T follicular helper cell (primary cell): ENCODE data around the gene TEDC1.

ENCODE experiments used
- DNase-seq: peaks from one replicate; pipeline ENCODE4 v3.0.0-alpha.2; 2020; ENCODE audit warnings: low read depth
- total RNA-seq, 2 experiments: gene quantifications; one replicate each; lab custom pipeline; 2026; lab: John Stamatoyannopoulos, UW

Gene TEDC1
- total RNA-seq = 17.6 to 23.9 reads per million in 2 experiments

- DNase-seq = peak; percentile 98
These were observed at the start of gene TEDC1 for GRCh38 chr14:105490572-105491365. TSS of gene TEDC1 (plus strand) at chr14:105491246. CDS start at chr14:105491376, 130 bp downstream.

DNA sequence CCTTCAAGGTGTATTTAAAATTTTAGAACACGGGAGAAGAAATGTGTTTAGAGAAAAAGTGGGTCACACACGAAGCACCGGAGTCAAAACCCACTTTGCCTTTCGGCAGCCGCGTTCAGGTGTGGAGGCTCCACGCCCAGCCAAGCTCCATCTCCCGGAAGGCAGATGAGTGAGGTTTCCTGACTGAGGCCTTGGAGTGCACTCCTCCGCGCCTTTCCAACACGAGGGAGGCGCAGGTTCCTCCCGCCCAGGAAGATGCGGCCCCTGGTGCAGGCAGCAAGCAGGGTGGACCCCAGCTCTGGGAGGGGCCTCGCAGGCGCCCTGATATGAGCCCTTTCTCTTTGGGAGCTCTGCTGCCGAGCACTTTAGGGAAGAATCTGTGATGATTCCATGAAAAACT is 48.9 kb upstream of the TEDC1 start:
- no peak for DNase-seq

DNA sequence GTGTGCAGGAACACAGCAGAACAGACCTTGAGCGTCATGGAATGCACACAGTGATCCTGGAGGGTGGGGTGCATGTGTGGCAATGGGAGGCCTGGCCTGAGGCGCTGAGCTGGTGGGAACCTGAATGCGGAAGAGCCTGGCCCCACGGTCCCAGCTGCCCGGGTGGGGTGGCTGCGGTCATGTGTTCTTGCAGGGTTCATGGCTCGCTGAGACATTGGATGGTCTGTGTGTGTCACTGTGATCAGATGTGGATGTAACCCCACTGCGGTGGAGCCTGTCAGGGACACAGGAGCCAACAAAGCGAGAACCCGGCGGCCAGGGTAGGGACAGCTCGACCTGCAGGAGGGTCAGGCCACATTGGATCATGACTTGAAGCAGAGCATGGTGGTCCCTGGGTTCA is 48.2 kb upstream of the TEDC1 start:
- no peak for DNase-seq

DNA sequence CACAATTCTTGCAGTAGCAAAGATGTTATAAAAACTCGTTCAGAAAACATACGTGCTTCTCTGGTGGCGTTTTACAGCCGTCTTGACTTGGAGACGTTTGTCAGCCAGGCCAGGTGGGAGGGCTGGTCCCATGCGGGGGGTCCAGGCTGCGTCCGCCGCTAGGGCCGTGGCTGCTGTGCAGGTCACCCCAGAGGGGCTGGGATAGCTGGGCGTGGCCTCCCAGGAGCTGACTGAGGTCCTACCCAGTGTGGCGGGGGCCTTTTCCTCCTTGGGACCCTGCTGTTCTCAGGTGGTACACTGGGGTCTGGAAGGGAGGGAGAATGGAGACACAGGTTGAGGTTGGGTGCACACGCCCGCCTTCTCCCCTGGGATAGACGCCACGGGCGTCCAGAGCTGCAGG is 46.2 kb upstream of the TEDC1 start:
- no peak for DNase-seq

GRCh38 chr14:105445290-105445689 is 45.8 kb upstream of the TEDC1 start:
- no peak for DNase-seq

- DNase-seq = no peak
These were observed 44.9 kb upstream of the TEDC1 start for GRCh38 chr14:105445901-105446845.

DNA sequence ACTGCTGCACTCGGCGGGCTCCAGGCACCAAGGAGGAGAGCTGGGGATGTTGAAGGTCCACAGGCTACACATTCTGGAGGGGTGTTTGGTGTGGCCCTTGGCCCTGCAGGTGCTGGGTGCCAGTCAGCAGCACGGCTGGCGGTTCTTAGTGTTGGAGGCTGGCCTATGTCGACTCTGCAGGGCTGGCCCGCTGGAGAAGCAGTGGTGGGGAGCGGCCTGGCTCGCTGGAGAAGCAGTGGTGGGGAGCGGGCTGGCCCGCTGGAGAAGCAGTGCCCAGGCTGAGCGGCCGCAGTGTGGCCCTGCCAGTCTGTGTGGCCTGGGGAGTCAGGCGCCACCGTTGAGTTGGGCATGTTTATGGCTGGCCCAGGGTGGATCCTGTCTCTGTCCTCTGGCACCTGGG is 44.1 kb upstream of the TEDC1 start:
- no peak for DNase-seq

- DNase-seq = no peak
These were observed 43.1 kb upstream of the TEDC1 start for GRCh38 chr14:105447651-105448640.

GRCh38 chr14:105448706-105449111 is 42.3 kb upstream of the TEDC1 start:
- peak; percentile 59 for DNase-seq

- no peak for DNase-seq
These were observed 41.5 kb upstream of the TEDC1 start for GRCh38 chr14:105449276-105450122.

DNA sequence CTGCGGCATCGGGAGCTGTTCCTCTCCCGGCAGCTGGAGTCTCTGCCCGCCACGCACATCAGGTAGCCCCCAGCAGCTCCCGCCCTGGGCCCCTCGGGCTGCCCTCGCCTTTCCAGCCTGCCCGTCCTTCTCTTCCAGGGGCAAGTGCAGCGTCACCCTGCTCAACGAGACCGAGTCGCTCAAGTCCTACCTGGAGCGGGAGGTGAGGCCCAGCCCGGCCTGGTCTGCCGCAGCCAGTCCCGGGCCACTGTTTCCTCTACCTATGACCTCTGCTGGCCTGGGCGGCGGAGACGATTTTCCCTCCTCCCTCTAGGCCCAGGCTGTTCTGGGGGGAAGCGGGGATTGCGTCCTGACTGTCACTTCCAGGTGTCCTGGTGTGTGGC is 40.9 kb upstream of the TEDC1 start:
- DNase-seq = no peak

DNA sequence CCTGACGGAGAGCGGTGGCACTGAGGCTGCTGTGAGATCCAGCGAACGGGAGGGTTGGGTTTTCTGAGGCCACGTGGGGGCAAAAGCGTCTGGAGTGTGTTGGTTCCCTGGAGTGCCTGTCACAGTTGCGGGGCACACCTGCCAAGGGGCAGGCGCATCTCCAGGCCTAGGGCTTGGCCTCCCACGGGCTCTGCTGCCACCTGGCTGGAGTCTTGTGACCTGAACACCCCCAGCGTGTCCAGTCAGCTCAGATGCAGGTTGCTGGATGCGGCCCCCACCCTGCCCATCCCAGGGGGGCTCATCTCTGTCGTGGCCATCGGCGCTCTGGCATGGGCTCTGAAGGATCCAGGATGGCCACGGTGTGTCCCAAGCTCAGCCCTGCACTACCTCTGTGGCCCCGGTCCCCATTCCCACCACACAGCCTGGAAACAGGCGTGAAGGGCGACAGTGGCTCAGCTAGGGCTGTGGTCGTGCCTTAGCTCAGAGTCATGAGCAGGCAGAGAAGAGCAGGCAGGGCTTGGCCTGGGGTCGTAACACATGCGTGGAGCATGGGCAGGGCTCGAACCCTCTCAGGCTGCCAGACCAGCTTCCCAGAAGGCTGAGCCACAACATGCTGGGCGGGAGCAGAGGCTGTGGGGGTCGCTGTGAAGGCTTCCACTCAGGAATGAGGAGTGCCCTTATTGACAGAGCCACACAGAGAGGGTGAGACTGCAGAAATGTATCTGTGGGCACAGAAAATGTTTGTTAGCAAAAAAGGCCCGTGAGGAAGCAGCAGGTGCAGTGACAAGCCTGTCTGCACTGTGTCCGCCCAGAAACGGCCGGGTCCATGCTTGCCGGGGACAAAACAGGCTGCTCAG is 40.0 kb upstream of the TEDC1 start:
- DNase-seq = no peak

GRCh38 chr14:105452963-105453362 is 38.1 kb upstream of the TEDC1 start:
- DNase-seq = no peak

DNA sequence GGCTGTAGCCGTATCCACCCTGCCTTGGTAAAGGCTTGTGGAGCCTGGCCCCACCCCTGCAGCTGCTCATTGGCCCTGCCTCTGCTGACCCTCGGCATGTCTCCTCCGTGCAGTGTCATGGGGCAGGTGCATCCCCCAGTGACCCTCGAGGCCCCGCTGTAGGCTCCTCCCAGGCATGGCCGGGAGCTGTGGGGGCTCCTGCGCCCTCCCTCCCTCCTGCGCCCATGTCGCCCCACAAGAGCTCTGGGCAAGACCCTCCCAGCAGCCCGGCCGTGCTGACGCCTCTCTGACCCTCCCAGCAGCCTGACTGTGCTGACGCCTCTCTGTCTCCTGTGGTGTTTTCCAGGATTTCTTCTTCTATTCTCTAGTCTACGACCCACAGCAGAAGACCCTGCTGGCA is 37.2 kb upstream of the TEDC1 start:
- DNase-seq = no peak

GRCh38 chr14:105455086-105455640 is 35.9 kb upstream of the TEDC1 start:
- no peak for DNase-seq

GRCh38 chr14:105455766-105456660 is 35.0 kb upstream of the TEDC1 start:
- DNase-seq = no peak

GRCh38 chr14:105456736-105457617 is 34.1 kb upstream of the TEDC1 start:
- no peak for DNase-seq
